Activated CD4-positive, alpha-beta T cell treated with anti-CD3 and anti-CD28 coated beads, Interleukin-2, amount 10 ng/mL, durations not matched to agents 24 days and 14 days (primary cell): Measurements from ENCODE around the gene NELL1. TPM values are rescaled to one million over a fixed set of nuclear protein-coding genes. Genes with fewer than 3 reads are reported as not detected.

Experiments used
- DNase-seq: peaks from one replicate; pipeline ENCODE4 v3.0.0; 2022
- H3K27ac Mint-ChIP-seq: one replicate; pipeline ENCODE4 v1.8.0; 2022; ENCODE audit warnings: mild to moderate bottlenecking, mixed read lengths
- H3K27me3 Mint-ChIP-seq: one replicate; pipeline ENCODE4 v1.8.0; 2022; ENCODE audit warnings: mixed read lengths
- H3K36me3 Mint-ChIP-seq: one replicate; pipeline ENCODE4 v1.8.0; 2022; ENCODE audit warnings: low read depth, mild to moderate bottlenecking, mixed read lengths
- H3K4me1 Mint-ChIP-seq: one replicate; pipeline ENCODE4 v1.8.0; 2021; ENCODE audit warnings: mixed read lengths
- H3K4me3 Mint-ChIP-seq: one replicate; pipeline ENCODE4 v1.8.0; 2022; ENCODE audit warnings: mild to moderate bottlenecking, moderate library complexity, mixed read lengths
- H3K9me3 Mint-ChIP-seq: one replicate; pipeline ENCODE4 v1.8.0; 2021; ENCODE audit warnings: mixed read lengths
- intact Hi-C: fragments of 100-400 bp; cut with micrococcal nuclease; formaldehyde crosslinking; loops from one replicate; pipeline ENCODE4 v1.15.1; 2023
- total RNA-seq: library from RNA; stranded (reverse); gene quantifications from 2 replicates; pipeline ENCODE4 v1.2.3, GENCODE V29; 2022

The NELL1 gene
- total RNA-seq, 1 donor from 2014 or later, result not detected

GRCh38 chr11:21429401-21429800, 760.0 kb downstream of the NELL1 start:
- H3K27me3 Mint-ChIP-seq, result no peaks in the 10 kb centered on the region
- H3K36me3 Mint-ChIP-seq, result no peaks in the 10 kb centered on the region
- H3K27ac Mint-ChIP-seq, result no peak overlapping the region
- H3K9me3 Mint-ChIP-seq, result no peaks in the 10 kb centered on the region
- no peak overlapping the region for H3K4me3 Mint-ChIP-seq
- no peak for DNase-seq
- intact Hi-C loops, result no loop called here
- H3K4me1 Mint-ChIP-seq, result no peaks in the 10 kb centered on the region

- Mint-ChIP-seq H3K9me3 (no peaks in the 10 kb centered on the region), H3K4me3 (no peak overlapping the region), H3K36me3 (no peaks in the 10 kb centered on the region), H3K27me3 (no peaks in the 10 kb centered on the region), H3K27ac (no peak overlapping the region), H3K4me1 (no peaks in the 10 kb centered on the region)
- intact Hi-C loops, result no loop called here
- DNase-seq, result no peak
Measured at GRCh38 chr11:21430537-21430936, 761.2 kb downstream of the NELL1 start.

GRCh38 chr11:21446939-21447590, 777.7 kb downstream of the NELL1 start:
- no peaks in the 10 kb centered on the region for H3K4me1 Mint-ChIP-seq
- no peaks in the 10 kb centered on the region for H3K36me3 Mint-ChIP-seq
- H3K9me3 Mint-ChIP-seq, result peaks cover 3% of the 10 kb centered on the region
- intact Hi-C loops, result no loop called here
- H3K27ac Mint-ChIP-seq, result no peak overlapping the region
- DNase-seq, result no peak
- no peaks in the 10 kb centered on the region for H3K27me3 Mint-ChIP-seq
- no peak overlapping the region for H3K4me3 Mint-ChIP-seq

- Mint-ChIP-seq H3K9me3 (peaks cover 3% of the 10 kb centered on the region), H3K4me1 (no peaks in the 10 kb centered on the region), H3K27me3 (no peaks in the 10 kb centered on the region), H3K4me3 (no peak overlapping the region), H3K27ac (no peak overlapping the region), H3K36me3 (no peaks in the 10 kb centered on the region)
- intact Hi-C loops, result no loop called here
- DNase-seq, result no peak
Measured at GRCh38 chr11:21447871-21448270, 778.5 kb downstream of the NELL1 start.

GRCh38 chr11:21456186-21456585, 786.8 kb downstream of the NELL1 start:
- Mint-ChIP-seq H3K27me3 (no peaks in the 10 kb centered on the region), H3K4me1 (no peaks in the 10 kb centered on the region), H3K27ac (no peak overlapping the region), H3K36me3 (no peaks in the 10 kb centered on the region), H3K9me3 (no peaks in the 10 kb centered on the region), H3K4me3 (no peak overlapping the region)
- intact Hi-C loops, result no loop called here
- no peak for DNase-seq

GRCh38 chr11:21460082-21460481, 790.7 kb downstream of the NELL1 start:
- intact Hi-C loops, result no loop called here
- no peak overlapping the region for H3K27ac Mint-ChIP-seq
- H3K4me1 Mint-ChIP-seq, result no peaks in the 10 kb centered on the region
- no peaks in the 10 kb centered on the region for H3K36me3 Mint-ChIP-seq
- no peak overlapping the region for H3K4me3 Mint-ChIP-seq
- H3K27me3 Mint-ChIP-seq, result no peaks in the 10 kb centered on the region
- no peaks in the 10 kb centered on the region for H3K9me3 Mint-ChIP-seq
- DNase-seq, result no peak

- DNase-seq, result no peak
- H3K4me3 Mint-ChIP-seq, result no peak overlapping the region
- no peak overlapping the region for H3K27ac Mint-ChIP-seq
- no peaks in the 10 kb centered on the region for H3K4me1 Mint-ChIP-seq
- no peaks in the 10 kb centered on the region for H3K9me3 Mint-ChIP-seq
- no peaks in the 10 kb centered on the region for H3K36me3 Mint-ChIP-seq
- no peaks in the 10 kb centered on the region for H3K27me3 Mint-ChIP-seq
- intact Hi-C loops, result no loop called here
Measured at GRCh38 chr11:21461701-21462100, 792.3 kb downstream of the NELL1 start.

- Mint-ChIP-seq H3K4me3 (no peak overlapping the region), H3K36me3 (no peaks in the 10 kb centered on the region), H3K4me1 (no peaks in the 10 kb centered on the region), H3K27me3 (no peaks in the 10 kb centered on the region), H3K27ac (no peak overlapping the region), H3K9me3 (no peaks in the 10 kb centered on the region)
- no peak for DNase-seq
- intact Hi-C loops, result no loop called here
Measured at GRCh38 chr11:21464601-21465193, 795.3 kb downstream of the NELL1 start.

GRCh38 chr11:21465203-21465602, 795.8 kb downstream of the NELL1 start:
- no peaks in the 10 kb centered on the region for H3K9me3 Mint-ChIP-seq
- no peak overlapping the region for H3K4me3 Mint-ChIP-seq
- H3K27me3 Mint-ChIP-seq, result no peaks in the 10 kb centered on the region
- DNase-seq, result no peak
- H3K4me1 Mint-ChIP-seq, result no peaks in the 10 kb centered on the region
- H3K36me3 Mint-ChIP-seq, result no peaks in the 10 kb centered on the region
- H3K27ac Mint-ChIP-seq, result no peak overlapping the region
- intact Hi-C loops, result no loop called here

- H3K4me1 Mint-ChIP-seq, result no peaks in the 10 kb centered on the region
- no peaks in the 10 kb centered on the region for H3K27me3 Mint-ChIP-seq
- DNase-seq, result no peak
- no peak overlapping the region for H3K27ac Mint-ChIP-seq
- intact Hi-C loops, result no loop called here
- H3K36me3 Mint-ChIP-seq, result no peaks in the 10 kb centered on the region
- H3K9me3 Mint-ChIP-seq, result no peaks in the 10 kb centered on the region
- no peak overlapping the region for H3K4me3 Mint-ChIP-seq
Measured at GRCh38 chr11:21465920-21466319, 796.5 kb downstream of the NELL1 start.

GRCh38 chr11:21470521-21470920, 801.1 kb downstream of the NELL1 start:
- no peaks in the 10 kb centered on the region for H3K27me3 Mint-ChIP-seq
- intact Hi-C loops, result no loop called here
- no peaks in the 10 kb centered on the region for H3K9me3 Mint-ChIP-seq
- H3K4me1 Mint-ChIP-seq, result no peaks in the 10 kb centered on the region
- H3K27ac Mint-ChIP-seq, result no peak overlapping the region
- no peaks in the 10 kb centered on the region for H3K36me3 Mint-ChIP-seq
- no peak overlapping the region for H3K4me3 Mint-ChIP-seq
- DNase-seq, result no peak

- no peaks in the 10 kb centered on the region for H3K4me1 Mint-ChIP-seq
- DNase-seq, result no peak
- H3K27me3 Mint-ChIP-seq, result no peaks in the 10 kb centered on the region
- intact Hi-C loops, result no loop called here
- H3K9me3 Mint-ChIP-seq, result no peaks in the 10 kb centered on the region
- no peak overlapping the region for H3K27ac Mint-ChIP-seq
- H3K4me3 Mint-ChIP-seq, result no peak overlapping the region
- H3K36me3 Mint-ChIP-seq, result no peaks in the 10 kb centered on the region
Measured at GRCh38 chr11:21472261-21472660, 802.9 kb downstream of the NELL1 start.

- Mint-ChIP-seq H3K27ac (no peak overlapping the region), H3K9me3 (no peaks in the 10 kb centered on the region), H3K27me3 (no peaks in the 10 kb centered on the region), H3K4me1 (no peaks in the 10 kb centered on the region), H3K36me3 (no peaks in the 10 kb centered on the region), H3K4me3 (no peak overlapping the region)
- intact Hi-C loops, result no loop called here
- DNase-seq, result no peak
Measured at GRCh38 chr11:21474529-21474928, 805.1 kb downstream of the NELL1 start.

GRCh38 chr11:21475276-21475675, 805.9 kb downstream of the NELL1 start:
- Mint-ChIP-seq H3K27me3 (no peaks in the 10 kb centered on the region), H3K9me3 (no peaks in the 10 kb centered on the region), H3K4me1 (no peaks in the 10 kb centered on the region), H3K27ac (no peak overlapping the region), H3K36me3 (no peaks in the 10 kb centered on the region), H3K4me3 (no peak overlapping the region)
- intact Hi-C loops, result no loop called here
- no peak for DNase-seq

GRCh38 chr11:21476588-21476987, 807.2 kb downstream of the NELL1 start:
- no peak for DNase-seq
- H3K4me1 Mint-ChIP-seq, result no peaks in the 10 kb centered on the region
- H3K4me3 Mint-ChIP-seq, result no peak overlapping the region
- no peaks in the 10 kb centered on the region for H3K27me3 Mint-ChIP-seq
- H3K9me3 Mint-ChIP-seq, result no peaks in the 10 kb centered on the region
- no peak overlapping the region for H3K27ac Mint-ChIP-seq
- no peaks in the 10 kb centered on the region for H3K36me3 Mint-ChIP-seq
- intact Hi-C loops, result no loop called here
